ENCODE data around the gene CLASP2. TPM values are rescaled to one million over a fixed set of nuclear protein-coding genes. Genes with fewer than 3 reads are reported as not detected.
A peak's percentile ranks its signal among the peaks of the same experiment; 100 is the strongest.
"Not testable (repeated sequence)": the region's sequence is repeated elsewhere in the genome, so short reads cannot be mapped to it uniquely, and the experiment has no call there.

CLASP2 gene
- total RNA-seq, 4 donors from 2014 or later, result 26.1 to 68.7 (median 44.5) TPM

DNA sequence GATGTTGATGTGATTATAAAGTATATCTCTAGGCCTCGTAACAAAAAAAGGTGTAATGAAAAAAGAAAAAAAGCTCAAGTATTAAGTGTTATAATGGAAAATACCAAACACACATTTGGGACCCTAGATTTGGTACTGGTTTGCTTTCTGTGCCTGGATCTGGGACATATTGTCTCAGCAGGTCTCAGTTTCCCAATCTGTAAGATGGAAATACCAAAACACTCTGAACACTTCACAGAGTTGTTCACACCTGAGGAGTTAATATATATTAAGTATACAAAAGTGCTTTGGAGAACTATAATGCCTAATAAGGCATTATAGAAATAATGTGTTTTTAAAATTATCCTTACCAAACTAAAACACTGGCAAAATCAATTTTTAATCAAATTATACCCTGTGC is 60.0 kb downstream of the CLASP2 start:
- TF ChIP-seq, protein P1, sequence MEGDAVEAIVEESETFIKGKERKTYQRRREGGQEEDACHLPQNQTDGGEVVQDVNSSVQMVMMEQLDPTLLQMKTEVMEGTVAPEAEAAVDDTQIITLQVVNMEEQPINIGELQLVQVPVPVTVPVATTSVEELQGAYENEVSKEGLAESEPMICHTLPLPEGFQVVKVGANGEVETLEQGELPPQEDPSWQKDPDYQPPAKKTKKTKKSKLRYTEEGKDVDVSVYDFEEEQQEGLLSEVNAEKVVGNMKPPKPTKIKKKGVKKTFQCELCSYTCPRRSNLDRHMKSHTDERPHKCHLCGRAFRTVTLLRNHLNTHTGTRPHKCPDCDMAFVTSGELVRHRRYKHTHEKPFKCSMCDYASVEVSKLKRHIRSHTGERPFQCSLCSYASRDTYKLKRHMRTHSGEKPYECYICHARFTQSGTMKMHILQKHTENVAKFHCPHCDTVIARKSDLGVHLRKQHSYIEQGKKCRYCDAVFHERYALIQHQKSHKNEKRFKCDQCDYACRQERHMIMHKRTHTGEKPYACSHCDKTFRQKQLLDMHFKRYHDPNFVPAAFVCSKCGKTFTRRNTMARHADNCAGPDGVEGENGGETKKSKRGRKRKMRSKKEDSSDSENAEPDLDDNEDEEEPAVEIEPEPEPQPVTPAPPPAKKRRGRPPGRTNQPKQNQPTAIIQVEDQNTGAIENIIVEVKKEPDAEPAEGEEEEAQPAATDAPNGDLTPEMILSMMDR (IDR thresholded peaks at IDR 0.05), result no peak
- DNase-seq (ENCODE audit: low spot score) (no peak), ATAC-seq (ENCODE audit: low FRiP score) (no peak)

DNA sequence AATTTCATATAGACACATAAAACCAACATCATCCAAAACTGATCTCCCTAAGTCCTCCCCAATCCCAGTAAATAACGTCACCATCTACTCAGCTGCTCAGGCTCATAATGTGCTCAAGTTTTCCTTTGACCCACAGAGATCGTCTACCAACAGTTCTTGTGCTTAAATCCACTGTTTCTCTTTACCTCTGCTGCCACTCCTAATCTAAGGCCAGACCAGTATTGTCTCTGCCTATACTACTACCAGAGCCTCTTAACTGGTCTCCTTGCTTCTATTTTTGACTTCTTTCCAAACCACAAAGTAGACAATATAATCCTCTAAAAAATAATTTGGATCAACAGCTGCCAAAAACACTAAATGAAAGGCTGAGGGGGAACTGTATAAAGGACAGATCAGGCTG is 65.3 kb downstream of the CLASP2 start:
- DNase-seq (ENCODE audit: low spot score) (no peak), ATAC-seq (ENCODE audit: low FRiP score) (no peak)
- TF ChIP-seq, protein P1 (IDR thresholded peaks at IDR 0.05), result no peak

DNA sequence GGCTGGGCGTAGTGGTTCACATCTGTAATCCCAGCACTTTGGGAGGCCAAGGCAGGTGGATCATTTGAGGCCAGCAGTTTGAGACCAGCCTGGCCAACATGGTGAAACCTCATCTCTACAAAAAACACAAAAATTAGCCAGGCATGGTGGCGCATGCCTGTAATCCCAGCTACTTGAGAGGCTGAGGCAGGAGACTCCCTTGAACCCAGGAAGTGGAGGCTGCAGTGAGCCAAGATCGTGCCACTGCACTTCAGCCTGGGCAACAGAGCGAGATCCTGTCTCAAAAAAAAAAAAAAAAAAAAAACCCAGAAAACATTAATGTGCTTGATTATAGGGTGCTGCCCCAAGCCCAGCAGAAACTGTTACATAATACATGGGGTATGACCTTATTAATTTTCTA is 67.0 kb downstream of the CLASP2 start:
- not testable (repeated sequence) for ATAC-seq (ENCODE audit: low FRiP score); DNase-seq (ENCODE audit: low spot score)

- TF ChIP-seq, protein P1 (IDR thresholded peaks at IDR 0.05), result no peak
- ATAC-seq (ENCODE audit: low FRiP score) (no peak), DNase-seq (ENCODE audit: low spot score) (no peak)
Measured at GRCh38 chr3:33650495-33650894, 67.6 kb downstream of the CLASP2 start.

DNA sequence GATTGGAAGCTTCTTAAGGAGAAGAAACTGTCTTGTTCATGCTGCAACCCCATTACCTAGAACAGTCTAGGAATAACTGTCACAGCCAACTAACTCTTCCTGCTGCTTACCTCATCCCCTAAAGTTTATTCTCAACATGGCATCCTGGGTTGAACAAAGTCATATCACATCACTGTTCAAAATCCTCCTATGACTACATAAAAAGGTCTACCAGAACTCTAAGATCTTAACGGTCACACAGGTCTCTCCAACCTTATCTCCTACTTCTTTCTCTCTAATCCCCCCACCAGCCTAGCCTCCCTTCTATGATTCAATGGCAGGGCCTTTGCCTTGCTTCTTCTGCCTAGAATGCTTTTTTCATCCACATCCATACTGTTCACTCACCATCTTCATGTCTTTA is 69.3 kb downstream of the CLASP2 start:
- no peak for DNase-seq (ENCODE audit: low spot score)
- no peak for ATAC-seq (ENCODE audit: low FRiP score)
- TF ChIP-seq, protein P1 (IDR thresholded peaks at IDR 0.05), result no peak

- no peak for DNase-seq (ENCODE audit: low spot score)
- no peak for ATAC-seq (ENCODE audit: low FRiP score)
- TF ChIP-seq, protein P1 (IDR thresholded peaks at IDR 0.05), result no peak
Measured at GRCh38 chr3:33646406-33646805, 71.6 kb downstream of the CLASP2 start.

GRCh38 chr3:33645060-33645647 is 72.9 kb downstream of the CLASP2 start:
- TF ChIP-seq, protein P1 (IDR thresholded peaks at IDR 0.05), result no peak
- ATAC-seq (ENCODE audit: low FRiP score), result peak; percentile 66
- DNase-seq (ENCODE audit: low spot score), result no peak

Measured in omental fat pad (tissue), 4 donors.